Measurements from ENCODE around the gene SLC30A3.

SLC30A3 gene

GRCh38 chr2:27255660-27256059, 7.2 kb downstream of the SLC30A3 start:
- DNase-seq = no peak

GRCh38 chr2:27255187-27255586, 7.7 kb downstream of the SLC30A3 start:
- no peak for DNase-seq

GRCh38 chr2:27251766-27252165, 11.1 kb downstream of the SLC30A3 start:
- DNase-seq = no peak

- DNase-seq = no peak
Observed at GRCh38 chr2:27250652-27251379, 12.0 kb downstream of the SLC30A3 start.

- no peak for DNase-seq
Observed at GRCh38 chr2:27249891-27250651, 12.8 kb downstream of the SLC30A3 start.

GRCh38 chr2:27249159-27249890, 13.5 kb downstream of the SLC30A3 start:
- no peak for DNase-seq

- no peak for DNase-seq
Observed at GRCh38 chr2:27247893-27248292, 15.0 kb downstream of the SLC30A3 start.

- DNase-seq = no peak
Observed at GRCh38 chr2:27245626-27246025, 17.2 kb downstream of the SLC30A3 start.

GRCh38 chr2:27245116-27245515, 17.7 kb downstream of the SLC30A3 start:
- no peak for DNase-seq

- no peak for DNase-seq
Observed at GRCh38 chr2:27243391-27244130, 19.3 kb downstream of the SLC30A3 start.

- DNase-seq = no peak
Observed at GRCh38 chr2:27242614-27242951, 20.3 kb downstream of the SLC30A3 start.

- DNase-seq = no peak
Observed at GRCh38 chr2:27241761-27242613, 20.9 kb downstream of the SLC30A3 start.

- no peak for DNase-seq
Observed at GRCh38 chr2:27240406-27240805, 22.4 kb downstream of the SLC30A3 start.

GRCh38 chr2:27238976-27239375, 23.9 kb downstream of the SLC30A3 start:
- DNase-seq = no peak

GRCh38 chr2:27237341-27237945, 25.4 kb downstream of the SLC30A3 start:
- DNase-seq = no peak

GRCh38 chr2:27236626-27237025, 26.2 kb downstream of the SLC30A3 start:
- DNase-seq = no peak

- no peak for DNase-seq
Observed at GRCh38 chr2:27236136-27236535, 26.7 kb downstream of the SLC30A3 start.

- no peak for DNase-seq
Observed at GRCh38 chr2:27233341-27233740, 29.5 kb downstream of the SLC30A3 start.

GRCh38 chr2:27231921-27232320, 30.9 kb downstream of the SLC30A3 start:
- DNase-seq = no peak

GRCh38 chr2:27227501-27227900, 35.3 kb downstream of the SLC30A3 start:
- DNase-seq = no peak

- no peak for DNase-seq
Observed at GRCh38 chr2:27225526-27225925, 37.3 kb downstream of the SLC30A3 start.

GRCh38 chr2:27223416-27223815, 39.4 kb downstream of the SLC30A3 start:
- DNase-seq = no peak

Measured in NCI-H2081 (cell line).